DMS114 treated with DMSO at 0.1 percent for 48 hours (cell line): ENCODE measurements around the gene ANKRD52.
"Not testable (repeated sequence)": the region's sequence is repeated elsewhere in the genome, so short reads cannot be mapped to it uniquely, and the experiment has no call there.

ENCODE experiments used
- DNase-seq: peaks from one replicate; lab custom pipeline; 2025; ENCODE audit not compliant: unreplicated experiment; lab: John Stamatoyannopoulos, UW

ANKRD52 gene

GRCh38 chr12:56274299-56274698, 16.1 kb upstream of the ANKRD52 start:
- DNase-seq: no peak

GRCh38 chr12:56272468-56272867, 14.3 kb upstream of the ANKRD52 start:
- DNase-seq: not testable (repeated sequence)

GRCh38 chr12:56271031-56271430, 12.8 kb upstream of the ANKRD52 start:
- peak; percentile 67 for DNase-seq

GRCh38 chr12:56267443-56268071, 9.4 kb upstream of the ANKRD52 start:
- DNase-seq: no peak

- peak; percentile 84 for DNase-seq
Measured at GRCh38 chr12:56266693-56267442, 8.7 kb upstream of the ANKRD52 start, which contains the start of gene COQ10A. TSS of gene COQ10A (plus strand) at chr12:56266942. CDS start at chr12:56267119, 177 bp downstream.

GRCh38 chr12:56266068-56266692, 8.0 kb upstream of the ANKRD52 start:
- not testable (repeated sequence) for DNase-seq

- DNase-seq: not testable (repeated sequence)
Measured at GRCh38 chr12:56262955-56263354, 4.8 kb upstream of the ANKRD52 start.

GRCh38 chr12:56261503-56262232, 3.5 kb upstream of the ANKRD52 start:
- DNase-seq: no peak

- DNase-seq: no peak
Measured at GRCh38 chr12:56260921-56261320, 2.7 kb upstream of the ANKRD52 start.

- DNase-seq: no peak
Measured at GRCh38 chr12:56260380-56260779, 2.2 kb upstream of the ANKRD52 start.

GRCh38 chr12:56258820-56259183, 618 bp upstream of the ANKRD52 start:
- no peak for DNase-seq

- no peak for DNase-seq
Measured at GRCh38 chr12:56257491-56258067, 605 bp downstream of the ANKRD52 start.

GRCh38 chr12:56257071-56257470, 1.1 kb downstream of the ANKRD52 start:
- DNase-seq: no peak

GRCh38 chr12:56256326-56256960, 1.7 kb downstream of the ANKRD52 start:
- DNase-seq: no peak

- no peak for DNase-seq
Measured at GRCh38 chr12:56255671-56256070, 2.5 kb downstream of the ANKRD52 start.

- DNase-seq: no peak
Measured at GRCh38 chr12:56253091-56253490, 5.1 kb downstream of the ANKRD52 start.

GRCh38 chr12:56252649-56253048, 5.5 kb downstream of the ANKRD52 start:
- DNase-seq: no peak

GRCh38 chr12:56248711-56249110, 9.5 kb downstream of the ANKRD52 start:
- no peak for DNase-seq

GRCh38 chr12:56247923-56248322, 10.3 kb downstream of the ANKRD52 start:
- DNase-seq: no peak

GRCh38 chr12:56244494-56244893, 13.7 kb downstream of the ANKRD52 start:
- no peak for DNase-seq
